GM12891 (cell line): Measurements from ENCODE around the gene SLC6A19.

Source experiments
- POLR2A ChIP-seq: IDR thresholded peaks from 2 replicates; pipeline ENCODE4 v1.6.1; 2011; ENCODE audit warnings: low read depth, low read length, control low read depth
- POLR2AphosphoS5 ChIP-seq: IDR thresholded peaks from 2 replicates; pipeline ENCODE4 v1.6.1; 2011; ENCODE audit warnings: low read depth, low read length, control low read depth
- SPI1 ChIP-seq: IDR thresholded peaks from 2 replicates; pipeline ENCODE4 v1.6.1; 2011; ENCODE audit warnings: low read depth, low read length, control low read depth
- TAF1 ChIP-seq: IDR thresholded peaks from 2 replicates; pipeline ENCODE4 v1.6.1; 2011; ENCODE audit warnings: low read depth, low read length, control low read depth

GRCh38 chr5:1212881-1213280 lies 11.5 kb downstream of the SLC6A19 start:
- TF ChIP-seq POLR2AphosphoS5 (no peak), POLR2A (no peak), TAF1 (no peak), SPI1 (no peak)
